ENCODE measurements around the gene CHRNA9.
"Not testable (repeated sequence)": the region's sequence is repeated elsewhere in the genome, so short reads cannot be mapped to it uniquely, and the experiment has no call there.

Gene CHRNA9

DNA sequence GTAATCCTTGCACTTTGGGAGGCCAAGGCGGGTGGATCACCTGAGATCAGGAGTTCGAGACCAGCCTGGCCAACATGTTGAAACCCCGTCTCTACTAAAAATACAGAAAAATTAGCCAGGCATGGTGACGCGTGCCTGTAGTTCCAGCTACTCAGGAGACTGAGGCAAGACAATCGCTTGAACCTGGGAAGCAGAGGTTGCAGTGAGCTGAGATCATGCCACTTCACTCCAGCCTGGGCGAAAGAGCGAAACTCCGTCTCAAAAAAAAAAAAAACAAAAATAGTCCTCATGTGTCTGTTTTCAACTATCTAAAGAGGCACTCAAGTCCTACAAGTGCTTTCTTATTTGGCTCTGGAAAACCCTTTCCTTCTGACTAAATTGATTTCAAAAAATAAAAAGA, 57.1 kb downstream of the CHRNA9 start:
- not testable (repeated sequence) for ATAC-seq

DNA sequence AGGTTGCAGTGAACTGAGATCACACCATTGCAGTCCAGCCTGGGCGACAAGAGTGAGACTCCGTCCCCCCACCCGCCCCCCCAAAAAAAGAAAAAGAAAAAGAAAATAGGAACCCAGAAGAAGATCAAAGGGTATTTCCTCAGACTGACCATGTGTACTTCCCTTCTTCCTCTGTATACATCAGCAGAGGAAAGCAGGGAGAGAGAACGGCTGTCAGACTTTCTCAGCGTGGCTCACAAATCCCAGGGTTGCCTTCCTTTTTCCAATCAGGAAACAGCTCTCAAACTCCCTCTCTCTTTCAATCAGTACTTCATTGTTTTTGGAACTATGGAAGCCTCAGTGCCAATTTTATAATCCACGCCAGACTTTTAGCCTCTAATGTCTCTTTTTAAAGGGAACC, 59.1 kb downstream of the CHRNA9 start:
- ATAC-seq, result no peak

GRCh38 chr4:40395166-40395900, 60.2 kb downstream of the CHRNA9 start:
- no peak for ATAC-seq

- no peak for ATAC-seq
Observed at GRCh38 chr4:40395908-40396793, 61.0 kb downstream of the CHRNA9 start.

GRCh38 chr4:40399578-40399977, 64.4 kb downstream of the CHRNA9 start:
- no peak for ATAC-seq

DNA sequence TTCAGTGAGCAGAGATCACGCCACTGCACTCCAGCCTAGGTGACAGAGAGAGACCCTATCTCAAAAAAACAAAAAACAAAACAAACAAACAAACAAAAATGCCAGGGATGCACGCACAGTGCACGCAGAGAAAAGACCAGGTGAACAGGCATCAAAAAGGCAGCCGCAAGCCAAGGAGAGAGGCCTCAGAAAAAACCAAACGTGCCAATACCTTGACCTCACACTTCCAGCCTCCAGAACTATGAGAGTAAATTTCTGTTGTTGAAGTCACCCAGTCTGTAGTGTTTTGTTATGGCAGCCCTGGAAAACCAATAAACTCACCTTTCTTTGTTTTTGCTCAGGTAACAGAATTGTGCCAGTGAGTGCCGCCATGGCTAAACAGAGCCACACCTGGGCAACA, 66.0 kb downstream of the CHRNA9 start:
- ATAC-seq, result no peak

DNA sequence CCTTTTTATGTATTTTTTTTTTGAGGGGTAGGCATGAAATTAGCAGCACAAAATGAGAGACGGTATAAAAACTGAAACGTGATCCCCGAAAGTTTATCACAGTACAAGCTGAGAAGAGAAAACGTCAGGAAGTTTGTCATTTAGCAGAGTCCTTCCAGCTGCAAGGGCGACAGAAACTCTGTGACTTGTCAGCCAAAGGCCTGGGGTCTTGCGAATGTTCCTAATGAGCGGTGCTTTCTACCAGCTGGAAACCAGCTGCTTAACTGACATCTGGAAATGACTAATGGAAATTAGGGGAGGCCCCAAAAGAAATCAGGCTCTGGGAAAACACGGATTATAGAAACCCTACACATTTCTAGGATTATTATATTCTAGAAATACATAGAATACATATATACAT, 66.5 kb downstream of the CHRNA9 start:
- no peak for ATAC-seq

- no peak for ATAC-seq
Observed at GRCh38 chr4:40402556-40402955, 67.4 kb downstream of the CHRNA9 start.

- ATAC-seq, result no peak
Observed at GRCh38 chr4:40403081-40403480, 67.9 kb downstream of the CHRNA9 start.

Measured in activated CD4-positive, CD25-positive, alpha-beta regulatory T cell treated with anti-CD3 and anti-CD28 coated beads, Interleukin-2, amount 50 U/mL, for 24 hours (primary cell).